ENCODE results near the gene DIRAS2.

Gene DIRAS2

DNA sequence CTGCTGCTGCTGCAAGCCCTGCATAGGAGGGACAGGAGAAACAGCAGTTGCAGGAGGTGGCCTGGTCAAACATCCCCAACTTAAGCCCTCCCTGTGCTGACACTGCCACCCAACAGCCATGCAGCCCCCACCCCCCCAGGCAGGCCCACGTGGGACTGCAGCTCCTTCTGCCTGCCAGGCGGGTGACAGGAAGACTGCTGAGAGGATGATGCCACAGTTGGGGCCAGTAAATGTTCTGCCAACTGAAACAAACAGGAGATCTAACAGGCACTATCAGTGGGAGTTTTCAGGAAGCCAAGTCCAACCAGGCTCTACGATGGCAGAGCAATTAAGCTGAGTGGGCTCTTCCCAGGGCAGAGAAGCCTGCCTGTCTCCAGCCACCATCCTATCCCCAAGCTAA is 31.1 kb downstream of the DIRAS2 start:
- no peak for DNase-seq

DNA sequence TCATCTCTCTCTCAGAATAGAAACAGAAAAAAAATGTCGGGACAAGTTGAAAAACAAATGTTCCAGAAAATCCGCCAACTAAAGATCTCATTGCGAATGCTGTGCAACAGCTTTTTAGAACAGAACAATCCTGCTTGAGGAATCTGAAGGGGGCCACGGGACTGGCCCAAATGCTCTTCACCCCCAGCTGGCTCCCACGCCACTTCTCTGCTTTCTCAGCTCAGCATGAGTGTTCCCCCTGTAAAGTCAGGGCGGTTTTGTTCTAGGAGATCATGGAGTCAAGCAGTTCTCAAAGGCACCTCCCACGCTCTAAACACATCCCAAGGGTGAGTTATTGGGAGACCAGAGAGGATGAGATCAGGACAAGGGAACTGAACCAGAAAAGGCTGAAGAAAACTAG is 31.5 kb downstream of the DIRAS2 start:
- no peak for DNase-seq

DNA sequence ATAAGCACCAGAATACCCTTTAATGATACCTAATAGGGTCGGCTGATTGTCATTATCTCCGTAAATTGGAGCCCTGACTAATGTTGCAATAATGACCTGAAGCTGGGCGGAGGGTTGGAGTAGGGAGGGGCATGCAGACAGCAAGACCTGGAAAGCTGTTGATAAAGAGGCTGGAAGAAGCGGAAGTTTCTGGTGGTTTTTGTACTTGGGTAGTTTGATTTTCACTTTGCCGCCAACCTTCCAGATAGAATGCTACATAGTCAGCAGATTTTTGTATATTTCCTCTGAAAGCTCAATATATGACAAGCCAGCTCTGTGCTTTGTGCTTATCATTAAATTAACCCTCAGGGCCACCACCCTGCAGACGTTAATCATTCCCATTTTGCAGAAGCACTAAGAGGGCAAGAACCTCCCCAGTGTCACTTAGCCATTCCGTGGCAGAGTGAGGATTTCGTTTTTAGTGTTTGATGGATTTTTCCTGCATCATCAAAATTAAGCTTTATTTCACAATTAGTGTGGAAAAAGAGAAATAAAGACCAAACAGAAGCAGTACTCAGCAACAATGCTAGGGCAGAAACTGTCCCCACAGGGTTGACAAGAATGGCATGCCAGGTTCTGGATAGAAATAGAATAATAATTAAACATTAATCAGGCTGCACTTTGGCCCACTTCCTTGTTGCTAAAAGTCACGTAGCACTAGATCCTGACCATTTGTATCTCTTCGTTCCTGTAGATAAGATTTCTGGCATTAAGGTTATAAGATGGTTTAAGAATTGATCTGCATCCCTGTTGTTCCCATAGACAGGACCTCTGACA is 34.7 kb downstream of the DIRAS2 start:
- no peak for DNase-seq

DNA sequence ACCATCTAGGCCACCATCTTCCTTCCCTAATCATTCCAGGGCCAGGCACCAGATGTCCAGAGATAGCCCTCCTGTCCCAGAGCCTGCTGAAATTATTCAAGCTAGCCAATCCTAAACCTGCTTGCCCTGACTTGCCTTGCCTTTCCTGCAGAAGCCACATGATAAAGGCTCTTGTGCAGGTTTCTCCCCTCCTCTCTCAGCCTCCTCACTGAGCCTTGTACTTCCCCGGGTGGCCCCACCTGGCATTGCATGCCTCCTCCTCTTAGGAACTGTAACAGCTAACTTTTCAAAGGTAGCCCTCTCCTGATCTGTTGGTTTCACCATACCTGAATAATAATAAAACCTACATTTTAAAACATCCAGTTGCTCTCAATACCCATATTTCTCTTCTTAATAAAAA is 42.6 kb downstream of the DIRAS2 start:
- DNase-seq: no peak

DNA sequence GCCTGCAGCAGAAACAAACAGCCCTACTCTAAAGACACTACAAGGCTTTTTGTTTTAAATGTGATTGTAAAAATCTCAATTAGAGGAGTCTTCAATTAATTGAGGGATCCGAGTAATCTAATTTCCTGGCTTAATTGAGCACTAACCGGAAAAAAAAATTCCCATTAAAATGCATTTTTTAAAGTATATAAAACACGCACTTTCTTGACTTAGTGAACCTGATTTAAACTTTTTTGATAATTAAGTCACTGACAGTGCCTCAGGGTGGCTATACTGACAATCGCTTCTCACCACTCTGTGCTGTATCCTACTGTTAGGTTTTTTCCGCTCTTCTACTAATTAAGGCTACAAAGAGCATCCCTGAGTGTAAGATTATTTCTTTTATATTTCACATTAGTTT is 44.4 kb downstream of the DIRAS2 start:
- DNase-seq: no peak

DNA sequence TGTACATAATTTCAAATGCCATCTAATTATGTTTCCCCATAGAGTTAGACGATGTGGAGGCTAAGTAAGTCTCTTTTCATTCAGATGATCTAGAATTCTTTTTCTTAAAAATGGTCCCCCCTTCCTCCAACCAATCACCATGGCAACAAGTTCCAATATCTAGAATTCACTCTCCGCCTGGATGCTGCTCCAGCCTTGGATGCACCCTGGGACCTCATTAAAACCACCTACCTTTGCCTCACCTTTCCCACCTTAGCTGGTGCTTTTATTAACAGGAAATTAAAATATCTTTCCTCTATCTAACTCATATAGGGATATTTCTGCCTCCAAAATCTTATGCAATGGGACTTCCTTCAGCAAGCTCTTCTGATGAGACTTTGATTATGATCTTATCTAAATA is 49.0 kb downstream of the DIRAS2 start:
- no peak for DNase-seq

DNA sequence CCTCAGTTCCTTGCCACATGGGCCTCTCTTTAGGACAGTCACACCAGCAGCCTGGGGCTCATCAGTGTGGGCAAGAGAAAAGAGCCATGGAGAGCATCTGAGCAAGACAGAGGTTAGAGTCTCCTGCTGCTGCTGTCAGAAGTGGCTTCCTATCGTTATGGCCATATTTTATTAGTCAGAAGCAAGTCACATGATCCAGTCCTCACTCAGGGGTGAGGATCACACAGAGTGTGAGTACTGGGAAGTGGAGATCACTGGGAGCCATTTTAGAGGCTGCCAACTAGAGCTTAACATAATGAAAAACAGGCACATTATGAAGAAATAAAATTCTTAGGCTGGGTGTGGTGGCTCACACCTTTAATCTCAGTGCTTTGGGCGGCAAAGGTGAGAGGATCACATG is 62.0 kb downstream of the DIRAS2 start:
- no peak for DNase-seq

DNA sequence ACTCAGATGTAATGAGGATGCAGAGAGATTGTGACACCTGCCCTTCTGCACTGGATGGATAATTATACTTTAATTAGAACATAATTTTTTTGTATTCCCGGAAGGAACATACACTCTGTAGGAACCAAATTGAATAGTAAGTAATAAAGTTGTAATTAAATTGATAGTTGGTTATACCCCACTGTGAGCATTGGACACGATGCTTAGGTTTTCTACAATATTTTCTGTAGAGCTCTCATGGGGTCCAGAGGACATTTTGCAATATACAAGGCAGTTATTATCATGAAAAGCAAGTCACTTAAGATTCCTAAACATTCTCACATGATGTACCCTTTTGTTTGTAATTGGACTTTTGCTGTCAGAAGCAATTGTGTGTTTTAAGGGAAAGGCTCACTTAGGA is 63.4 kb downstream of the DIRAS2 start:
- no peak for DNase-seq

DNA sequence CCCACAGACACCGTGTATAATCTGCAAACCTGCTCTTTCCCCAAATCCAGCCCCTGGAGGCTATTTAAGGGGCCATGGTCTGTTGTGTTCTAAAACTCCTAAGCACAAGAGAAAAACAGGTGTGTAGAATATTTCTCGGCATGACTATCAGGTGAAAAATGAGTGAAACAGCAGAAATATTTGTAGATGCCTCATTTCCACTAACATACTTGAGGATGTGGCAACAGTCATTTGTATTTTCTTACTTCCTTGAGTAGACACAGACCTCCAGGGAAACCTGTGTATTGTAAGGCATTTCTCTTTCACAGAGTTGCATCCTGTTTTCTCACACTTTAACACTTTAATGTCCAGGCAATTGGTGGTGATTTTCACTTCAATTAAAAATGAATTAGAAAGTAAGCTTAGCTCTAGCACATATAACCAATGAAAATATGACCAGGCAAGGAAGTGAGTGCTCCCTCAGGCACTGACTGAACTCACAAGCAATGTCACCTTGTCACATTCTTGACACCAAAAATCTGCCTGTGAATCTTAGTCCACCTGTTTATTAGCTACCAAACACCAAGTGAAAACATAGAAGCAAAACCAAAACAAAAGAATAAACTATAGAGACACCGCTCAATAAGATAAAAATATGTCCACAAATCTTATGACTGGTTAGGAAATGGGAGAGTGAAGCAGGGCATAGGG is 64.4 kb downstream of the DIRAS2 start:
- DNase-seq: no peak

DNA sequence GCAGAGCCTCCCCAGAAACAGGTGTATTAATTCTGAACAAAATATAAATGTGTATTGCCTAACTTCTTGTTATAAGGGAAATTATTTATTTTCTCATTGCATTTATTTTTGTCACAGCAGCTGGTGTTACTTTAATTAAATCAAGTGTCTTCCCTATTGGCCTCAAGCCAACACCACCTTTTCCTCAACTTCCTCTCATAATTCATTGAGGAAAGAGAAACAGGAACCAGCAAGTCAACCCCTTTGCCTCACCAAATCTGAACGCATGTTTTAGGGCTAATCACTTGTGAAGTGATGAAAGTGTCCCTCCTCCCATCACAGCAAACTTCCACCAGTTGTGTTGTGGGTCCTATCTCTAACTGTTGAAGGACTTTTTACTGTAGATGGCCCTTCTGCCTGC is 73.1 kb downstream of the DIRAS2 start:
- DNase-seq: no peak

DNA sequence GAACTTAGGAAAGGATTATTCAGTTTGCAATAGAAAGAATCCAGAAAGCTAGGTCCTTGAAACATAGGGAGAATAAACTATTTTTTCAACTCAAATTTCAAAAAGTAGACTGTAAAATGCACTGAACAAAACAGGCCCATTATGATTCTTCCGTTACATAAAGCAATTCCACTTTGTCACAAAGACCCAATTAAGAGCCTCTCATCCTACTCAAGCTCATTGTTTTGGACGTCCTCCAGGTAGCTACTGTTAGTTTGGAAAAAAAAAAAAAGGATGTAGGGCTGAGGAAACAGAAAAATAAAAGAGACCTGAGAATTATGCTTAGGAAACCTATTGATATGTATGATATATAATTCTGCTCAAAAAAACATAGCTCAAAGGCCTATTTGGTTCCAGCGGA is 74.0 kb downstream of the DIRAS2 start:
- DNase-seq: no peak

DNA sequence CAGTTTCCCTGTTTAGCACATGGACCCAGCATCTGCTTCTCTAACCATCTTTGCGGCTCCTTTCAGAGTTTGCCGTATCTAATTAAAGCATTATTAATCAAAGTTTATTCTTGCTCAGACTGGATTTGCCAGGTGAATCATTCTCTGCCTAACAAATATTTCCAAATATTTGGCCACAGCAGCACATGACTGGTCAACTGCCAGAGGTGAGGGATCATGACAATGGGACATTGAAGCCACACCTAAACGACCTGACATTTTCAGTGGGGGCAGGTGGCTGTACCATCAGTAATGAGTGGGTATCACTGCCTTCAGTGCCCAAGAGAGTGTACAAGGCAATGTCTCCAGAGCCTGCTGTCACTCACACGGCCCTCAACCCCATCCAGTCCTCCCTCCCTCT is 80.4 kb downstream of the DIRAS2 start:
- no peak for DNase-seq
